Neural cell (in vitro differentiated cells): ENCODE data around the gene AQP4.

Experiments used
- POLR2AphosphoS5 ChIP-seq: IDR thresholded peaks from 2 replicates; pipeline ENCODE4 v1.6.1; 2012
- RAD21 ChIP-seq: fragments of 450-650 bp; conservative IDR thresholded peaks from 2 replicates; pipeline ENCODE4 v1.6.1; 2014; ENCODE audit warnings: antibody characterized with exemption, mild to moderate bottlenecking, moderate library complexity
- REST ChIP-seq: IDR thresholded peaks from 2 replicates; pipeline ENCODE4 v1.6.1; 2012; ENCODE audit warnings: borderline replicate concordance
- SMC3 ChIP-seq: fragments of 450-650 bp; conservative IDR thresholded peaks from 2 replicates; pipeline ENCODE4 v1.6.1; 2014; ENCODE audit warnings: antibody characterized with exemption, mild to moderate bottlenecking, moderate library complexity; ENCODE audit not compliant: poor library complexity
- TF ChIP-seq, protein P1 (sequence below): fragments of 450-650 bp; IDR thresholded peaks from 2 replicates; pipeline ENCODE4 v1.5.1; 2014; ENCODE audit warnings: antibody characterized with exemption, mild to moderate bottlenecking, moderate library complexity; ENCODE audit not compliant: poor library complexity, severe bottlenecking

DNA sequence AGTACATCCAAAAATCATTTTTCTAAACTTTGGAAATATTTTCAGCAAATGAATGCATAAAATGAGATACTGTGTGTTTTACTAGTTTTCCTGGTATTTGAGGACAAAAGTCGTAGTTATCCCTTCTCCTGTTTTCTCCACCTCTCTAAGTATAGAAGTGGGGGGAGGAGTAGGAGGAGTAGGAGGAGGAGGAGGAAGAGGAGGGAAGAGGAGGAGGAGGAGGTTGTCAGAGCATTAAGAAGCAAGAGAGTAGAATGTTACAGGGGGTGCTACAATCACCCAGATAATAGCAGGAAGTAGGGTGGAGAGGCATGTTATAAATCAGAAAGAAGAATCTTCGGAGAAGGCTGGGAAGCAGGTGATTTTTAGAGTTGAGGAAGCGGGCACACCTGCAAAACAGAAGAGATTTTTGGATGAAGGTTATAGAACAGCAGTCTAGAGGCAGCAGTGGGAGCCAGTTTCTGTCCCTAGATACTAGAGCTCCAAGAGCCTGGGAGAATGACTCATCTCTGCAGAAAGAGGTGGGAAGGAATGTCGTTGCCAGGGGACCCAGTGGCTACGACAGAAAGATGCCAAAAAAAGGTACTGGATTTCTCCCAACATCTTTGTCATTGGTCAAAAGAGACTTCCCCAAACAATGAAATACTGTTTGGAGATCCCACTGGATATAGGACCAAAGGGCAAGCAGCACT, 44.2 kb upstream of the AQP4 start:
- TF ChIP-seq POLR2AphosphoS5 (no peak), SMC3 (no peak), RAD21 (no peak), REST (no peak)
- TF ChIP-seq, protein P1, sequence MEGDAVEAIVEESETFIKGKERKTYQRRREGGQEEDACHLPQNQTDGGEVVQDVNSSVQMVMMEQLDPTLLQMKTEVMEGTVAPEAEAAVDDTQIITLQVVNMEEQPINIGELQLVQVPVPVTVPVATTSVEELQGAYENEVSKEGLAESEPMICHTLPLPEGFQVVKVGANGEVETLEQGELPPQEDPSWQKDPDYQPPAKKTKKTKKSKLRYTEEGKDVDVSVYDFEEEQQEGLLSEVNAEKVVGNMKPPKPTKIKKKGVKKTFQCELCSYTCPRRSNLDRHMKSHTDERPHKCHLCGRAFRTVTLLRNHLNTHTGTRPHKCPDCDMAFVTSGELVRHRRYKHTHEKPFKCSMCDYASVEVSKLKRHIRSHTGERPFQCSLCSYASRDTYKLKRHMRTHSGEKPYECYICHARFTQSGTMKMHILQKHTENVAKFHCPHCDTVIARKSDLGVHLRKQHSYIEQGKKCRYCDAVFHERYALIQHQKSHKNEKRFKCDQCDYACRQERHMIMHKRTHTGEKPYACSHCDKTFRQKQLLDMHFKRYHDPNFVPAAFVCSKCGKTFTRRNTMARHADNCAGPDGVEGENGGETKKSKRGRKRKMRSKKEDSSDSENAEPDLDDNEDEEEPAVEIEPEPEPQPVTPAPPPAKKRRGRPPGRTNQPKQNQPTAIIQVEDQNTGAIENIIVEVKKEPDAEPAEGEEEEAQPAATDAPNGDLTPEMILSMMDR: no peak
